ENCODE results near the gene RAB7A.

GRCh38 chr3:128846486-128846891, 120.5 kb downstream of the RAB7A start:
- no peak for TF ChIP-seq POLR2A (IDR thresholded peaks at IDR 0.05; ENCODE audit: low read depth, low read length)
- TF ChIP-seq POLR2AphosphoS5 (IDR thresholded peaks at IDR 0.05; ENCODE audit: low read depth, low read length): no peak
- TF ChIP-seq TAF1 (IDR thresholded peaks at IDR 0.05; ENCODE audit: borderline replicate concordance, low read depth, low read length): no peak

Measured in GM12892 (cell line).